Type B pancreatic cell (in vitro differentiated cells): Measurements from ENCODE around the gene KLK4. TPM values are rescaled to one million over a fixed set of nuclear protein-coding genes. Genes with fewer than 3 reads are reported as not detected.

ENCODE experiments used
- DNase-seq: peaks from one replicate; pipeline ENCODE4 v3.0.0; 2021; ENCODE audit warnings: mixed read lengths; ENCODE audit not compliant: unreplicated experiment; ENCODE audit errors: extremely low spot score
- H3K27ac Mint-ChIP-seq: 2 replicates; pipeline ENCODE4 v1.8.0; 2021; ENCODE audit warnings: mild to moderate bottlenecking, mixed read lengths
- H3K27me3 Mint-ChIP-seq: 2 replicates; pipeline ENCODE4 v1.8.0; 2021; ENCODE audit warnings: mixed read lengths
- H3K36me3 Mint-ChIP-seq: 2 replicates; pipeline ENCODE4 v1.8.0; 2021; ENCODE audit warnings: mixed read lengths
- H3K4me1 Mint-ChIP-seq: one replicate; pipeline ENCODE4 v1.8.0; 2021; ENCODE audit warnings: mixed read lengths; ENCODE audit not compliant: unreplicated experiment
- H3K4me3 Mint-ChIP-seq: 2 replicates; pipeline ENCODE4 v1.8.0; 2021; ENCODE audit warnings: mild to moderate bottlenecking, mixed read lengths
- H3K9me3 Mint-ChIP-seq: 2 replicates; pipeline ENCODE4 v1.8.0; 2021; ENCODE audit warnings: mixed read lengths
- CTCF ChIP-seq: fragments of 200-600 bp; sonication (generic); conservative IDR thresholded peaks from 2 replicates; pipeline ENCODE4 v1.5.0; 2021; ENCODE audit warnings: antibody characterized with exemption, mild to moderate bottlenecking
- total RNA-seq: library from RNA; stranded (reverse); gene quantifications from 2 replicates; pipeline ENCODE4 v1.2.1, GENCODE V29; 2021; ENCODE audit warnings: low replicate concordance

KLK4 gene
- total RNA-seq, 1 donor from 2014 or later: 0.46 TPM

GRCh38 chr19:50912727-50913716 is 1.8 kb upstream of the KLK4 start:
- Mint-ChIP-seq H3K27ac (no peak overlapping the region), H3K27me3 (peaks cover 12% of the 10 kb centered on the region), H3K36me3 (no peaks in the 10 kb centered on the region), H3K4me1 (peaks cover 6% of the 10 kb centered on the region), H3K4me3 (no peak overlapping the region), H3K9me3 (no peaks in the 10 kb centered on the region)
- DNase-seq: no peak
- no peak for TF ChIP-seq CTCF

GRCh38 chr19:50912102-50912599 is 956 bp upstream of the KLK4 start:
- no peak for DNase-seq
- H3K4me1 Mint-ChIP-seq: peaks cover 6% of the 10 kb centered on the region
- no peak for TF ChIP-seq CTCF

GRCh38 chr19:50910722-50911121 is 473 bp downstream of the KLK4 start:
- H3K27me3 Mint-ChIP-seq: peaks cover 6% of the 10 kb centered on the region
- H3K36me3 Mint-ChIP-seq: no peaks in the 10 kb centered on the region
- no peak overlapping the region for H3K4me3 Mint-ChIP-seq
- no peak for DNase-seq
- no peak for TF ChIP-seq CTCF
- no peaks in the 10 kb centered on the region for H3K9me3 Mint-ChIP-seq
- H3K27ac Mint-ChIP-seq: no peak overlapping the region
- H3K4me1 Mint-ChIP-seq: peaks cover 6% of the 10 kb centered on the region

More at GRCh38 chr19:50912102-50912599, 956 bp upstream of the KLK4 start:
- H3K27ac Mint-ChIP-seq: no peak overlapping the region
- H3K36me3 Mint-ChIP-seq: no peaks in the 10 kb centered on the region
- peaks cover 8% of the 10 kb centered on the region for H3K27me3 Mint-ChIP-seq
- no peak overlapping the region for H3K4me3 Mint-ChIP-seq
- no peaks in the 10 kb centered on the region for H3K9me3 Mint-ChIP-seq

- peaks cover 6% of the 10 kb centered on the region for H3K4me1 Mint-ChIP-seq
- no peak overlapping the region for H3K27ac Mint-ChIP-seq
- H3K27me3 Mint-ChIP-seq: peaks cover 14% of the 10 kb centered on the region
These were observed 1.7 kb downstream of the KLK4 start for GRCh38 chr19:50909240-50910070.

More at GRCh38 chr19:50909240-50910070, 1.7 kb downstream of the KLK4 start:
- no peaks in the 10 kb centered on the region for H3K9me3 Mint-ChIP-seq
- peak; percentile 76 for DNase-seq
- H3K36me3 Mint-ChIP-seq: no peaks in the 10 kb centered on the region
- peak overlapping the region; percentile 73 for H3K4me3 Mint-ChIP-seq
- no peak for TF ChIP-seq CTCF
